NCI-H1105 (cell line): ENCODE results near the gene SYF2.

Experiments used
- DNase-seq: peaks from one replicate; lab custom pipeline; 2025; lab: John Stamatoyannopoulos, UW

Gene SYF2

DNA sequence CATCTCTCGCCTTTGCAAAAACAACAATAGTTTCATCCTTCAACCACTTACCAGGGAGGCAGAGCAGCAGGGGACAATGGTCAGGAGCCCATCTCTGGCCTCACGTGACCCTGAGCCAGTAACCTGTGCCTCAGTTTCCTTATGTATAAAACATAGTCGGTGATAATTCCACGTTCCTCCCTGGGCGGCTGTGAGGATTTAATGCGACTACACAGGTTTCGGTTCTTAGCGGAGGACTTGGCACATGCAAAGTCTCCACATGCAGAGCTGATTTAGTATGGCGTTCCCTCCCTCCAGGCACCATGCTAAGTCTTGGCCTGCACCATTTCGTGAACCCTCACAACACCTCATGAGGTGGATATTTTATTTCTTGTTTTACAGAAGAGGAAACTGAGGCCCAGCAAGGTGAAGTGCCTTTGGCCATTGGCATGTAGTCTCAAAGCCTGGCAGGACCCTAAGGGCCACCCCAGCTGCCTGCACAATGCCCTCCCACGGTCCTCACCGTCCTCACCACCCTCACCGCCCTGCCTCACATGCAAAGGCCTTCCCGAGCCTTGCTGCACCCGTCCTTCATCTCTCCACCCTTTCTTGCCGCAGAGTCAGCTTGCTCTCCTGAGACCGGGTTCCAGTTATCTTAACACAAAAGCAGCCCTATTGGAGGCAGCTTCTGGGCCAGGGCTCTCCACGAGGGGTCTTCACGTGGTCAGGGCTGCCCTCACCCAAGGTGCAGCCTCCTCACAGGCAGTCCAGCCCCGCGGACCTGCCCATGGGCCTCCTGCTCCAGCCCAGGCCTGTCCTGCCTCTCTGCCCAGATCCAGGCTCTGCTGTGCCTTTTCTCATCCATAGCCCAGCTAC lies 48.9 kb downstream of the SYF2 start:
- no peak for DNase-seq

DNA sequence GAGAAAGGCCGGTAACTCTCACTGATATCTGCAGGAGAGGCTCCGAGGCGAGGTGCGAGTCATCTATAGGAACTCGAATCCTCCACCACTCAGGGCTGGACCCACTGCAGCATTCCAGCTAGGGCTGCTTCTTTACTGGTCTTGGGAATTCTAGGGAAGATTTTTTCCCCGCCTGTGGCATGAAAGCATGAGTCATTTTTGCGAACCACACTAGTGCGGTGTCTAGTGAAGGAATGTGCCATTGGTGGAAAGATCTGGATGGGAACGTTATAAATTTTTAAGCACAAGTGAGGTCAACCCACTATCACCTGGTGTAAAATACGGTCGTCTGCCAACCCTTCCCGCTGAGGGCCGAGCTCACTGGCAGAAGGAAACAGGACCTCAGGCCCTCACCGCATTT lies 49.7 kb downstream of the SYF2 start:
- DNase-seq: no peak

DNA sequence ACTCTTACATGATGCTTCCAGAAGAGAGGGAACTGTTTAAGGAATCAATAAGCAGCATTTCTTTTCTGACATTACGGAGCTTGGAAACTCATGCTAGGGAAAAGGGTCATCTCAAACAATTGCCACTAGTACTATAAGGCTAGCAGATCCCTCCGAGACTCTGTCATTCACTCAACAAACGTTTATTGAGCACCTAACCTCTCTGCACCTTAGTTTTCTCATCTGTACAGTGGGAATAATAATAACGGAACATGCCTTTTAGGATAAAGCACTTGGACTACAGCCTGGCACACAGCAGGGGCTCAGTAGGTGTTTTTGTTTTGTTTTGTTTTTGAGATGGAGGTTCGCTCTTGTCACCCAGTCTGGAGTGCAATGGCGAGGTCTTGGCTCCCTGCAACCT lies 51.3 kb downstream of the SYF2 start:
- DNase-seq: no peak

GRCh38 chr1:25178917-25179561 lies 53.3 kb downstream of the SYF2 start:
- no peak for DNase-seq

- DNase-seq: no peak
These were observed 57.3 kb downstream of the SYF2 start for GRCh38 chr1:25174730-25175612.

DNA sequence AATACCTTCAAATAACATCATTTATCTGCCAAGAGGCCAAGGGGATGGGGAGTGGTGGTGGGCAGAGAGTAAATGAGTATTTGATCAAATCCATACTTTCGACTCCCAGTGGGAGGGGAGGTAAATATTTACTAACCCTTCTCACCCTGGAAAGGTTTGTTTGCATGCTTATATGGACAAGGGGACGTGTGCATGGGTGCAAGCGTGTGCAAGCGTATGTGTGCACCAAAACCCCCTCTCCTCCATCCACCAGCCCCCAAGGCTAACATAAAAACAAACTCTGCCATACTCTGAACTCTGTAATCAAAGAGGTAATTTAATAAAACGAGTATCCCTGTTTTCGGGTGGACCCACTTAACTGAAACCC lies 58.0 kb downstream of the SYF2 start:
- no peak for DNase-seq

GRCh38 chr1:25173809-25174340 lies 58.4 kb downstream of the SYF2 start:
- DNase-seq: no peak
